ENCODE measurements around the gene ERI2. TPM values are rescaled to one million over a fixed set of nuclear protein-coding genes. Genes with fewer than 3 reads are reported as not detected.

Gene ERI2
- total and polyA plus RNA-seq, 2 of the 13 experiments (the other 11 are each of a cell fraction or from before 2014, with no cell fraction given): 17.4 to 41.3 TPM

GRCh38 chr16:20798364-20798763 lies 7.9 kb downstream of the ERI2 start:
- FAIRE-seq (no peak), DNase-seq (ENCODE audit: low spot score) (no peak), ATAC-seq (no peak)
- ChIA-PET CTCF (ENCODE audit: low intra/inter-chr PET ratio, low total read pairs) (no interaction called here), POLR2A (no interaction called here)
- H3K4me1 ChIP-seq (ENCODE audit: insufficient read depth, low read length): peaks cover 3% of the 10 kb centered on the region
- intact Hi-C loops (cut with micrococcal nuclease; ENCODE audit: unreplicated experiment) (no loop called here), in situ Hi-C loops (cut with HindIII; ENCODE audit: extremely low pct_ligation_motif_present, low pct_unique_long_range_greater_than_20kb) (no loop called here)
- BruUV-seq (replicated peaks): no TSS peak
- no peaks in the 10 kb centered on the region for H3K27me3 ChIP-seq (ENCODE audit: control insufficient read depth in 1 of 2, insufficient read depth in 2 of 2, low read length in 2 of 2)
- no peak overlapping the region for H3K4me2 ChIP-seq (ENCODE audit: low read depth, low read length)
- H3K27ac ChIP-seq (ENCODE audit: extremely low read length, insufficient read depth, low read length): no peak overlapping the region
- no peak overlapping the region for H3K9ac ChIP-seq (ENCODE audit: insufficient read depth, low read depth, low read length)
- WGBS (ENCODE audit: low lambda C conversion rate): 96% methylated on average over 2 of the region's 2 CpGs
- no peaks in the 10 kb centered on the region for H3K79me2 ChIP-seq (ENCODE audit: insufficient read depth, low read length)
- H3K4me3 ChIP-seq (replicated peaks in 1 of 3; ENCODE audit: insufficient read depth in 1 of 3, low read depth in 2 of 3, low read length in 3 of 3): no peak overlapping the region
- no peak overlapping the region for H2AFZ ChIP-seq (ENCODE audit: low read length)
- H3K36me3 ChIP-seq (replicated peaks in 1 of 2; ENCODE audit: control insufficient read depth in 1 of 2, insufficient read depth in 2 of 2, low read length in 2 of 2): peaks cover 6 to 26% of the 10 kb centered on the region in 2 experiments
- H3K9me3 ChIP-seq (ENCODE audit: low read length): no peaks in the 10 kb centered on the region
- H4K20me1 ChIP-seq (ENCODE audit: insufficient read depth, low read length): no peaks in the 10 kb centered on the region
- TF ChIP-seq ZBTB49 (CRISPR knock-in tag; IDR thresholded peaks at IDR 0.05; ENCODE audit: borderline replicate concordance) (no peak), ZNF12 (CRISPR knock-in tag; IDR thresholded peaks at IDR 0.05) (no peak), ZBTB20 (CRISPR knock-in tag; IDR thresholded peaks at IDR 0.05; ENCODE audit: borderline replicate concordance, low read depth) (no peak), ZNF670 (CRISPR knock-in tag; IDR thresholded peaks at IDR 0.05; ENCODE audit: borderline replicate concordance) (no peak), SCMH1 (CRISPR knock-in tag; IDR thresholded peaks at IDR 0.05; ENCODE audit: borderline replicate concordance) (no peak), PRMT3 (CRISPR knock-in tag; IDR thresholded peaks at IDR 0.05; ENCODE audit: borderline replicate concordance, low read depth) (no peak), ZNF546 (CRISPR knock-in tag; conservative IDR thresholded peaks at IDR 0.05) (no peak), NKX3-1 (CRISPR knock-in tag; IDR thresholded peaks at IDR 0.05) (no peak), EHMT2 (IDR thresholded peaks at IDR 0.05; ENCODE audit: borderline replicate concordance, low read depth, low read length) (no peak), GLI4 (CRISPR knock-in tag; IDR thresholded peaks at IDR 0.05; ENCODE audit: borderline replicate concordance) (no peak), MED8 (CRISPR knock-in tag; IDR thresholded peaks at IDR 0.05; ENCODE audit: insufficient replicate concordance) (no peak), MXI1 (IDR thresholded peaks at IDR 0.05; ENCODE audit: borderline replicate concordance, low read depth, low read length) (no peak), HES4 (CRISPR knock-in tag; IDR thresholded peaks at IDR 0.05; ENCODE audit: borderline replicate concordance) (no peak), ZNF850 (CRISPR knock-in tag; conservative IDR thresholded peaks at IDR 0.05) (no peak), ZBTB4 (CRISPR knock-in tag; IDR thresholded peaks at IDR 0.05; ENCODE audit: borderline replicate concordance) (no peak), ZBTB43 (CRISPR knock-in tag; conservative IDR thresholded peaks at IDR 0.05) (no peak), ZNF83 (CRISPR knock-in tag; IDR thresholded peaks at IDR 0.05; ENCODE audit: borderline replicate concordance) (no peak), NR2C2 (CRISPR knock-in tag; IDR thresholded peaks at IDR 0.05; ENCODE audit: borderline replicate concordance) (no peak), ZBTB38 (CRISPR knock-in tag; IDR thresholded peaks at IDR 0.05) (no peak)

All from HepG2 (cell line).